ENCODE results near the gene NTRK2.

Gene NTRK2

DNA sequence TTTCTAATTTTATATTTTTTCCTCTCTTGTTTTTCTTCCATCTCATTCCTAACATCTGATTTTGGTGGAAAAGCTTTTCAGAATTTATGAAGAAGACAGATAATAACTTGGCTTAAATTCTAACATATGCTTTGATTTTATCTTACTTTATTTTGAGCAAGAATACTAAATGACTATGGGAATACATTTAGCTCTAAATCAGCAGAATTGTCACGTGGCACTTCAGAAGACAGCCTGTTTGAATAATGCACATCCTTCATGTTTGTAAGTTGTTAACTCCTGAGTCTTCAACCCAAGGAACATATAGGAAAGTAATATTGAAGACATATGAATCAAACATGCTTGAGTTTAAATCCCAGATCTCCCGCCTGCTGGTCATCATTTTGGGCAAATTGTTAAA is 90.3 kb downstream of the NTRK2 start:
- Histone ChIP-seq H3F3A (ENCODE audit: low read depth) (no peaks in the 10 kb centered on the region), H3K9ac (ENCODE audit: low read depth, low read length, poor library complexity, severe bottlenecking) (no peak overlapping the region), H3K9me3 (ENCODE audit: insufficient read depth, low read depth, low read length) (no peaks in the 10 kb centered on the region), H3K27me3 (ENCODE audit: insufficient read depth, low read length, poor library complexity, severe bottlenecking) (no peaks in the 10 kb centered on the region), H2AFZ (ENCODE audit: low read length) (no peak overlapping the region), H3K4me1 (ENCODE audit: insufficient read depth, low read length, poor library complexity, severe bottlenecking) (no peaks in the 10 kb centered on the region), H3K4me2 (ENCODE audit: low read depth, low read length, poor library complexity, severe bottlenecking) (no peak overlapping the region), H3K36me3 (ENCODE audit: insufficient read depth, low read length) (no peaks in the 10 kb centered on the region), H3K79me2 (ENCODE audit: insufficient read depth, low read length) (no peaks in the 10 kb centered on the region), H3K9me2 (replicated peaks; ENCODE audit: low read depth, low read length) (no peaks in the 10 kb centered on the region), H3K4me3 (ENCODE audit: low read length, poor library complexity, severe bottlenecking) (no peak overlapping the region), H4K20me1 (ENCODE audit: insufficient read depth, low read length, poor library complexity, severe bottlenecking) (no peaks in the 10 kb centered on the region)
- TF ChIP-seq, protein P1, sequence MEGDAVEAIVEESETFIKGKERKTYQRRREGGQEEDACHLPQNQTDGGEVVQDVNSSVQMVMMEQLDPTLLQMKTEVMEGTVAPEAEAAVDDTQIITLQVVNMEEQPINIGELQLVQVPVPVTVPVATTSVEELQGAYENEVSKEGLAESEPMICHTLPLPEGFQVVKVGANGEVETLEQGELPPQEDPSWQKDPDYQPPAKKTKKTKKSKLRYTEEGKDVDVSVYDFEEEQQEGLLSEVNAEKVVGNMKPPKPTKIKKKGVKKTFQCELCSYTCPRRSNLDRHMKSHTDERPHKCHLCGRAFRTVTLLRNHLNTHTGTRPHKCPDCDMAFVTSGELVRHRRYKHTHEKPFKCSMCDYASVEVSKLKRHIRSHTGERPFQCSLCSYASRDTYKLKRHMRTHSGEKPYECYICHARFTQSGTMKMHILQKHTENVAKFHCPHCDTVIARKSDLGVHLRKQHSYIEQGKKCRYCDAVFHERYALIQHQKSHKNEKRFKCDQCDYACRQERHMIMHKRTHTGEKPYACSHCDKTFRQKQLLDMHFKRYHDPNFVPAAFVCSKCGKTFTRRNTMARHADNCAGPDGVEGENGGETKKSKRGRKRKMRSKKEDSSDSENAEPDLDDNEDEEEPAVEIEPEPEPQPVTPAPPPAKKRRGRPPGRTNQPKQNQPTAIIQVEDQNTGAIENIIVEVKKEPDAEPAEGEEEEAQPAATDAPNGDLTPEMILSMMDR (conservative IDR thresholded peaks at IDR 0.05; ENCODE audit: low read length) = no peak

DNA sequence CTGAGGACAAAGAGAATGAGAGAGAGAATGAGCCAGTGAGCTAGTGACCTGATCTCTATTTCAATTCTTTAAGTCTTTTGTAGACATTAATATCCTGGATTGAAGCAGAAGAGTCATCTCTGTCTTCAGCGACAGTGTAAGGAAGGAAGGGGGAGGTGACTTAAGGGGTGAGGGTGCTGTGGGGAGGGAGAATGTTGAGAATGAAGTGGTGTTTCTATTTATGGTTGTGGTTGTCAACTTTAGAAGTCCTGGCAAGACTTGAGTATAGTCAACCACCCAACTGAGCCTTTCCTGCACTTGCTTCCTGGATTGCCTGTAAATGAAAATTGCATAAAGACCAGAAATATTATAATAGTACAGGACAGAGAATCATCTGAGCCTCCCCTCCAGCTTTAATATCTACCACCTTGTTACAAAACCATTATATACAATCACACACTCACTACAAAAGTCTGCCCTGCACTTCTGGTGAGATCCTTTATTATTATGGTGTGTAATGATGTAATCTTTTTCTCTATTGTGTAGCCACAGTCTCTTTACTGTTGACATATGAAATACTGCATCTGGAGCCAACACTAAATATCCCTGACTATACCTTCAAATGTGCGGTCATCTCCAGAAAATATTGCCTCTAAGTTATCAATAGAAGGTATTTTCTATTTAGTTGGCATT is 91.7 kb downstream of the NTRK2 start:
- H3K36me3 ChIP-seq (ENCODE audit: insufficient read depth, low read length) = no peaks in the 10 kb centered on the region
- no peaks in the 10 kb centered on the region for H4K20me1 ChIP-seq (ENCODE audit: insufficient read depth, low read length, poor library complexity, severe bottlenecking)
- no peak overlapping the region for H3K9ac ChIP-seq (ENCODE audit: low read depth, low read length, poor library complexity, severe bottlenecking)
- H3K4me2 ChIP-seq (ENCODE audit: low read depth, low read length, poor library complexity, severe bottlenecking) = no peak overlapping the region
- no peak overlapping the region for H2AFZ ChIP-seq (ENCODE audit: low read length)
- H3K9me3 ChIP-seq (ENCODE audit: insufficient read depth, low read depth, low read length) = no peaks in the 10 kb centered on the region
- H3K27me3 ChIP-seq (ENCODE audit: insufficient read depth, low read length, poor library complexity, severe bottlenecking) = no peaks in the 10 kb centered on the region
- no peak overlapping the region for H3K4me3 ChIP-seq (ENCODE audit: low read length, poor library complexity, severe bottlenecking)
- H3K9me2 ChIP-seq (replicated peaks; ENCODE audit: low read depth, low read length) = no peaks in the 10 kb centered on the region
- no peaks in the 10 kb centered on the region for H3K79me2 ChIP-seq (ENCODE audit: insufficient read depth, low read length)
- H3K4me1 ChIP-seq (ENCODE audit: insufficient read depth, low read length, poor library complexity, severe bottlenecking) = no peaks in the 10 kb centered on the region
- TF ChIP-seq, protein P1 (conservative IDR thresholded peaks at IDR 0.05; ENCODE audit: low read length) = no peak
- TF ChIP-seq EZH2phosphoT487 (IDR thresholded peaks at IDR 0.05; ENCODE audit: borderline replicate concordance) = no peak
- no peaks in the 10 kb centered on the region for H3F3A ChIP-seq (ENCODE audit: low read depth)

DNA sequence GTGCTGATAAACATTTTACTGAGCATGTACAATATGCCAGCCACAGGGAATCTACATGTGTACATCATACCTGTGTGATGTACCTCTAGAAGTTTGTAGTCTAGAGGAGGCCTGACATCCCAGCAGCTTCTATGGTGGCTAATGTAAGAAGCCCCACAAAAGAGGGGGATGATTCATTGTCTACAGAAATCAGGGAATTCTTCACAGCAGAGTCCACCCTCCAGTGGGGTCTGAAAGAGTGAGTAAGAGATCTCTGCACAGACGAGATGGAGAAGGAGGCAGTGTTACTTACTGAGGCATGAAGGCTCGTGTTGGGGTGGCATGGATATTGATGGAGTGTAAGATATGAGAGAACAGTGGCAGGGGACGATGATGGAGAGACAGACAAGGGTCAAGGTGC is 103.0 kb downstream of the NTRK2 start:
- no peak overlapping the region for H3K4me3 ChIP-seq (ENCODE audit: low read length, poor library complexity, severe bottlenecking)
- no peaks in the 10 kb centered on the region for H3F3A ChIP-seq (ENCODE audit: low read depth)
- no peak overlapping the region for H2AFZ ChIP-seq (ENCODE audit: low read length)
- no peak overlapping the region for H3K4me2 ChIP-seq (ENCODE audit: low read depth, low read length, poor library complexity, severe bottlenecking)
- no peaks in the 10 kb centered on the region for H3K9me2 ChIP-seq (replicated peaks; ENCODE audit: low read depth, low read length)
- no peaks in the 10 kb centered on the region for H3K4me1 ChIP-seq (ENCODE audit: insufficient read depth, low read length, poor library complexity, severe bottlenecking)
- no peaks in the 10 kb centered on the region for H3K9me3 ChIP-seq (ENCODE audit: insufficient read depth, low read depth, low read length)
- H4K20me1 ChIP-seq (ENCODE audit: insufficient read depth, low read length, poor library complexity, severe bottlenecking) = no peaks in the 10 kb centered on the region
- H3K9ac ChIP-seq (ENCODE audit: low read depth, low read length, poor library complexity, severe bottlenecking) = no peak overlapping the region
- no peaks in the 10 kb centered on the region for H3K36me3 ChIP-seq (ENCODE audit: insufficient read depth, low read length)
- H3K27me3 ChIP-seq (ENCODE audit: insufficient read depth, low read length, poor library complexity, severe bottlenecking) = no peaks in the 10 kb centered on the region
- no peaks in the 10 kb centered on the region for H3K79me2 ChIP-seq (ENCODE audit: insufficient read depth, low read length)
- TF ChIP-seq, protein P1 (conservative IDR thresholded peaks at IDR 0.05; ENCODE audit: low read length) = no peak
- no peak for TF ChIP-seq EZH2phosphoT487 (IDR thresholded peaks at IDR 0.05; ENCODE audit: borderline replicate concordance)

All from Loucy (cell line).